ENCODE results near the gene CECR2. TPM values are rescaled to one million over a fixed set of nuclear protein-coding genes. Genes with fewer than 3 reads are reported as not detected.

The CECR2 gene
- total and polyA plus RNA-seq, 10 of the 15 experiments (the other 5 are each of a cell fraction or from before 2014, with no cell fraction given) = 0.01 to 0.08 (median 0.01) TPM; not detected in 7

DNA sequence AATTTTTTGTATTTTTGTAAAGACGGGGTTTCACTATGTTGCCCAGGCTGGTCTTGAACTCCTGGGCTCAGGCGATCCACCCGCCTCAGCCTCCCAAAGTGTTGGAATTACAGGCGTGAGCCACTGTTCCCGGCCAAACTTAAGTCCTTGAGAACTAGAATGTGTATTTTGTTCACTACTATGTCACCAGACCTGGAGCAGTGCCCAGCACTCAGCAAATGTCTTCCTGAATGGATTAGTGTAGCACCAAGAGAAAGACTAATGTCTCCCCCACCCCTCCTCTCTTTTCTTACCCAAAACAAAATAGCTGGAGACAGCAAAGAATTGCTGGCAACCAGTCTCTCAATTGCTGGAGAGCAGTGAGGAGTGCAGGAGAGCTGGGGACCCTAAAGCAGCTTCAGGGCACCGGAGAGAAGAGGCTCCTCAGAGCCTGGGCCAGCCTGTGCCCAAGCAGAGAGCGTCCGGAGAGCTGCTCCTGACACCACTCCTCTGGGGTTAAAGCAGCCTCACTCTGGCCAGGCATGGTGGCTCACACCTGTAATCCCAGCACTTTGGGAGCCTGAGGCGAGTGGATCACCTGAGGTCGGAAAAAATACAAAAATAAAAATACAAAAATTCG lies 209.0 kb downstream of the CECR2 start:
- Histone ChIP-seq H3K79me2 (ENCODE audit: control insufficient read depth, insufficient read depth, low read length) (no peaks in the 10 kb centered on the region), H3K27ac (ENCODE audit: control insufficient read depth, insufficient read depth) (no peak overlapping the region), H3K9ac (ENCODE audit: control insufficient read depth, insufficient read depth, low read length) (no peak overlapping the region), H3K36me3 (ENCODE audit: control insufficient read depth in 2 of 2, insufficient read depth in 2 of 2, low read length in 1 of 2) (no peaks in the 10 kb centered on the region), H3K4me1 (ENCODE audit: control insufficient read depth, insufficient read depth, low read length) (no peaks in the 10 kb centered on the region), H3K4me2 (ENCODE audit: control insufficient read depth, insufficient read depth) (no peak overlapping the region), H2AFZ (ENCODE audit: control insufficient read depth, low read depth, low read length) (no peak overlapping the region), H3K9me3 (replicated peaks; ENCODE audit: control insufficient read depth, insufficient read depth, low read length) (no peaks in the 10 kb centered on the region), H3K4me3 (no peak overlapping the region), H4K20me1 (ENCODE audit: control insufficient read depth, insufficient read depth) (no peaks in the 10 kb centered on the region), H3K27me3 (replicated peaks in 1 of 2; ENCODE audit: control insufficient read depth in 2 of 2, insufficient read depth in 2 of 2, low read length in 1 of 2) (no peaks in the 10 kb centered on the region; a peak in 2 of 4 replicates)
- intact Hi-C loops (cut with micrococcal nuclease; ENCODE audit: unreplicated experiment) (no loop called here), in situ Hi-C loops (cut with MboI) (no loop called here)
- CTCF ChIA-PET = interaction anchor here (0.6 kb wide), 1 partner anchor 143 kb away, joined by 4 read pairs; no protein-coding TSS in a partner anchor
- POLR2A ChIA-PET = no interaction called here
- TF ChIP-seq, protein P1, sequence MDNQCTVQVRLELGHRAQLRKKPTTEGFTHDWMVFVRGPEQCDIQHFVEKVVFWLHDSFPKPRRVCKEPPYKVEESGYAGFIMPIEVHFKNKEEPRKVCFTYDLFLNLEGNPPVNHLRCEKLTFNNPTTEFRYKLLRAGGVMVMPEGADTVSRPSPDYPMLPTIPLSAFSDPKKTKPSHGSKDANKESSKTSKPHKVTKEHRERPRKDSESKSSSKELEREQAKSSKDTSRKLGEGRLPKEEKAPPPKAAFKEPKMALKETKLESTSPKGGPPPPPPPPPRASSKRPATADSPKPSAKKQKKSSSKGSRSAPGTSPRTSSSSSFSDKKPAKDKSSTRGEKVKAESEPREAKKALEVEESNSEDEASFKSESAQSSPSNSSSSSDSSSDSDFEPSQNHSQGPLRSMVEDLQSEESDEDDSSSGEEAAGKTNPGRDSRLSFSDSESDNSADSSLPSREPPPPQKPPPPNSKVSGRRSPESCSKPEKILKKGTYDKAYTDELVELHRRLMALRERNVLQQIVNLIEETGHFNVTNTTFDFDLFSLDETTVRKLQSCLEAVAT (IDR thresholded peaks at IDR 0.05) = no peak
- no peak for TF ChIP-seq FOXM1 (IDR thresholded peaks at IDR 0.05; ENCODE audit: low read depth, low read length)
- TF ChIP-seq, protein P2, sequence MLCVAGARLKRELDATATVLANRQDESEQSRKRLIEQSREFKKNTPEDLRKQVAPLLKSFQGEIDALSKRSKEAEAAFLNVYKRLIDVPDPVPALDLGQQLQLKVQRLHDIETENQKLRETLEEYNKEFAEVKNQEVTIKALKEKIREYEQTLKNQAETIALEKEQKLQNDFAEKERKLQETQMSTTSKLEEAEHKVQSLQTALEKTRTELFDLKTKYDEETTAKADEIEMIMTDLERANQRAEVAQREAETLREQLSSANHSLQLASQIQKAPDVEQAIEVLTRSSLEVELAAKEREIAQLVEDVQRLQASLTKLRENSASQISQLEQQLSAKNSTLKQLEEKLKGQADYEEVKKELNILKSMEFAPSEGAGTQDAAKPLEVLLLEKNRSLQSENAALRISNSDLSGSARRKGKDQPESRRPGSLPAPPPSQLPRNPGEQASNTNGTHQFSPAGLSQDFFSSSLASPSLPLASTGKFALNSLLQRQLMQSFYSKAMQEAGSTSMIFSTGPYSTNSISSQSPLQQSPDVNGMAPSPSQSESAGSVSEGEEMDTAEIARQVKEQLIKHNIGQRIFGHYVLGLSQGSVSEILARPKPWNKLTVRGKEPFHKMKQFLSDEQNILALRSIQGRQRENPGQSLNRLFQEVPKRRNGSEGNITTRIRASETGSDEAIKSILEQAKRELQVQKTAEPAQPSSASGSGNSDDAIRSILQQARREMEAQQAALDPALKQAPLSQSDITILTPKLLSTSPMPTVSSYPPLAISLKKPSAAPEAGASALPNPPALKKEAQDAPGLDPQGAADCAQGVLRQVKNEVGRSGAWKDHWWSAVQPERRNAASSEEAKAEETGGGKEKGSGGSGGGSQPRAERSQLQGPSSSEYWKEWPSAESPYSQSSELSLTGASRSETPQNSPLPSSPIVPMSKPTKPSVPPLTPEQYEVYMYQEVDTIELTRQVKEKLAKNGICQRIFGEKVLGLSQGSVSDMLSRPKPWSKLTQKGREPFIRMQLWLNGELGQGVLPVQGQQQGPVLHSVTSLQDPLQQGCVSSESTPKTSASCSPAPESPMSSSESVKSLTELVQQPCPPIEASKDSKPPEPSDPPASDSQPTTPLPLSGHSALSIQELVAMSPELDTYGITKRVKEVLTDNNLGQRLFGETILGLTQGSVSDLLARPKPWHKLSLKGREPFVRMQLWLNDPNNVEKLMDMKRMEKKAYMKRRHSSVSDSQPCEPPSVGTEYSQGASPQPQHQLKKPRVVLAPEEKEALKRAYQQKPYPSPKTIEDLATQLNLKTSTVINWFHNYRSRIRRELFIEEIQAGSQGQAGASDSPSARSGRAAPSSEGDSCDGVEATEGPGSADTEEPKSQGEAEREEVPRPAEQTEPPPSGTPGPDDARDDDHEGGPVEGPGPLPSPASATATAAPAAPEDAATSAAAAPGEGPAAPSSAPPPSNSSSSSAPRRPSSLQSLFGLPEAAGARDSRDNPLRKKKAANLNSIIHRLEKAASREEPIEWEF (IDR thresholded peaks at IDR 0.05; ENCODE audit: insufficient replicate concordance, low read depth, low read length) = no peak
- no peak for TF ChIP-seq CBFB (IDR thresholded peaks at IDR 0.05; ENCODE audit: low read depth)
- TF ChIP-seq, protein P3, sequence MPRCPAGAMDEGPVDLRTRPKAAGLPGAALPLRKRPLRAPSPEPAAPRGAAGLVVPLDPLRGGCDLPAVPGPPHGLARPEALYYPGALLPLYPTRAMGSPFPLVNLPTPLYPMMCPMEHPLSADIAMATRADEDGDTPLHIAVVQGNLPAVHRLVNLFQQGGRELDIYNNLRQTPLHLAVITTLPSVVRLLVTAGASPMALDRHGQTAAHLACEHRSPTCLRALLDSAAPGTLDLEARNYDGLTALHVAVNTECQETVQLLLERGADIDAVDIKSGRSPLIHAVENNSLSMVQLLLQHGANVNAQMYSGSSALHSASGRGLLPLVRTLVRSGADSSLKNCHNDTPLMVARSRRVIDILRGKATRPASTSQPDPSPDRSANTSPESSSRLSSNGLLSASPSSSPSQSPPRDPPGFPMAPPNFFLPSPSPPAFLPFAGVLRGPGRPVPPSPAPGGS (IDR thresholded peaks at IDR 0.05; ENCODE audit: borderline replicate concordance, insufficient read depth, low read depth, low read length, poor library complexity, severe bottlenecking) = no peak
- no peak for TF ChIP-seq CHD2 (IDR thresholded peaks at IDR 0.05; ENCODE audit: borderline replicate concordance, low read depth, low read length)
- TF ChIP-seq STAT3 (IDR thresholded peaks at IDR 0.05; ENCODE audit: low read depth, low read length) = no peak
- RAD21 ChIA-PET (ENCODE audit: unreplicated experiment) = interaction anchor here (0.6 kb wide), 1 partner anchor 49 kb away, joined by 4 read pairs; no protein-coding TSS in a partner anchor
- WGBS (ENCODE audit: insufficient coverage, insufficient replicate concordance, low lambda C conversion rate, missing lambda C conversion rate) = 60% methylated on average over 11 of the region's 11 CpGs
- BruUV-seq (replicated peaks) = no TSS peak
- no peak for ATAC-seq
- no peak for FAIRE-seq
- DNase-seq (ENCODE audit: low read depth, low spot score) = no peak
- SMC1A ChIA-PET (ENCODE audit: uncharacterized antibody, unreplicated experiment) = no interaction called here
